HG03520 (cell line): Measurements from ENCODE around the gene TMPRSS15.
"Not testable (repeated sequence)": the region's sequence is repeated elsewhere in the genome, so short reads cannot be mapped to it uniquely, and the experiment has no call there.

ENCODE experiments used
- ATAC-seq: cut with Tn5 transposase; IDR thresholded peaks from one replicate; pipeline ENCODE4 v1.9.1; 2021; ENCODE audit warnings: mild to moderate bottlenecking, moderate library complexity; ENCODE audit not compliant: unreplicated experiment

The TMPRSS15 gene

DNA sequence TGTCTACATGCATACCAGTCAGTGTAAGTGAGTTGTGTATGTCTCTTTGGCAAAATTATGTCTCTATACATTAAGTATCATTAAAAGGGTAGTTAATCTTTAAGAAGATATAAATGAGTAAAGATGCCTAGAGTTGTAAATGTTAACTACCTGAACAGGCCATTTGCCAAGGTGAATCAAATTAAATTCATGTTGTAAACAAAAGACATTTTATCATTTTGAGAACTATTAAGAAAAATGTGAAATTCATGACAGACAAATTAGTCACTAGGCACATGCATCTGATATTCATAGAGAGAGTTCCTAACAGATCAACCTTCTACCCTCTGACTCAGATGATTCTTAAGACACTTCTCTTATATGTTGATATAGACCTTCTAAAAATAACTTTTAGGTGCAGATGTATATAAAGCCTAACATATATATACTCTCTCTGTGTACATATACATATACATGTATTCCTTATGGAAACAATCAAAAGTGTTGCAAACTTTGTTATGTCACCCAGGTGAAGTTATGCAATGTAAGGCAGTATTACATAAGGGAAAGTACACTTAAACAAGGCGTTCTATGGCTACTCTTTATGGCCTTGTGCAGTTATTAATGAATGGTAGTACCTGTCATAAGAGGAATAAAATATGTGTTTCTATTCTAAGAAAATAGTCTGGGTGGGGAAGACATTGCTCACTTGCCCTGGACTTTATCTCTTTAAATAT, at the start of gene TMPRSS15:
TSS of gene TMPRSS15 (minus strand) at position 51 of the 716 bp plus-strand sequence. CDS start 163 bp downstream, outside the sequence.
- ATAC-seq: no peak

DNA sequence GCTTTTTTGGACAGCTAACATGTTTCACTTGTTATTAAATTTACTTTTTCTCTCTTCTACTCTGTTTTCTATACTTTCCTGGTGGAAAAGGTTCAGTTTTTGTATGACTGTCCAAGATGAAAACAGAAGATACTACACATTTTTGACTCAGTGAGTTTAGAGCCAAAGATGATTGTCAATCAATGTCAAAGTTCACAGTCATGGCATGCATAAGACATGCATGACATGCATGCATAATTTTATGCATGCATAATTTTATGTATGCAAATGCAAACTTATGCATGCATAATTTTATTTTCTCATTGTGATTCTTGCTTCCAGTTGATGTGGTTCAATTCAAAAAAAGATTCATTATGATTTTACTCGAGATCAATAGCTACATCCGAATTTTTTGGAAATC, 48.1 kb upstream of the TMPRSS15 start:
- ATAC-seq: no peak

DNA sequence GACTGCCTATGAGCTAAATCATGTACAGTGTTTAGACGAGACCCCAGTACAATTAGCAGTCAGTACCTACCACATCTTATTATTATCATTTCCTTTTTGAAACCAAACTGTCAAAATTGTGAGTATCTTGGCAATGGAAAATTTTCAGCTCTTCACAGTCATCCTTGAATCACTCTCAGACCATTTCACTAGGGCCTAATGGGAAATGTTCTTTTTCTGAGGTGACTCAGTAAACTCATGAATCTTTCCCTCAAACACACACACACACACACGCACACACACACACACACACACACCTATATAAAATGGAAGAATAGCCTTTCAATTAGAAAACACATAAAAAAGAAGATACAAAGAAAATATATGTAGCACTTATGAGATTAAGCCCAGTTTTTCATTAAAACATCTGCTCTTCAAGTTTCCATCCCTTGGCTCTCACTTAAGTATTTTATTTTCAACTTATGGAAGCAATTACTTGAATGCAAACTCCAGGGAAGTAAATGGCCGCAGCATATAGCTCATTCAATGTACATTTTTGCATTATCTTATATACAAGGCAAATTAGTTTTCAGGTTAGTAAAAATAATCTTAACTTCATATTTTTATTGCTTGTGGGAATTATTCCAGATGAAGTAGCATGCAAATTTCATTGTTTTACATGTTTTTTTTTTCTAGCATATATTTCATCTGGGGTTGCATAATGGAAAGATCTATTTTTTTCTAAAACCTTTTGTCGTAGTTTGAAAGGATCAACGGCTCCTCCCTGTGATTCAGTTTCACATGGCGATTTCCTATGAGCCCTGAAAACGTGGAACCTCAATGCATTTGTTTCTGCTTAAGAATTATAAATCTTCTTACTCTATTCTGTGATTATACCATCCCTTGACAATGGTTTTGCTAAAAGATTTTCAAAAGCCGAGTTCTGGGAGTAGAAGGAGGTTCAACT, 46.3 kb upstream of the TMPRSS15 start:
- ATAC-seq: no peak

DNA sequence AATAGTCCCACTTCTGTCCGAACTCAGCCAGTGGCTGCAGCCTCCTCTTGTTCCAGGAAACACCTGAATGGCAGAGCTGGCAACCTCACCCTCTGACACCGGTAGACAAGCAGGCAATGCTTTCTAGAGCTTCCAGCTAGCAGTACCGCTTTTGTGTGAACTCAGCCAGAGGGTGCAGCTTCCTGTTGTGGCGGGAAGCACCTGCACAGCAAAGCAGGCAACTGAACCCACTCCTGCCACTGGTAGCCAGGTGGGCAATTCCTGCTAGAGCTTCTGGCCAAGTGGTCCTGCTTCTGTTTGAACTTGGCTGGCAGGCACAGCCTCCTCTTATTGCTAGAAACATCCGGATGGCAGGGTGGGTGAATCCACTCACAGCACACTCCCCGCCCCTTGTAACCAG, 40.1 kb upstream of the TMPRSS15 start:
- ATAC-seq: no peak

DNA sequence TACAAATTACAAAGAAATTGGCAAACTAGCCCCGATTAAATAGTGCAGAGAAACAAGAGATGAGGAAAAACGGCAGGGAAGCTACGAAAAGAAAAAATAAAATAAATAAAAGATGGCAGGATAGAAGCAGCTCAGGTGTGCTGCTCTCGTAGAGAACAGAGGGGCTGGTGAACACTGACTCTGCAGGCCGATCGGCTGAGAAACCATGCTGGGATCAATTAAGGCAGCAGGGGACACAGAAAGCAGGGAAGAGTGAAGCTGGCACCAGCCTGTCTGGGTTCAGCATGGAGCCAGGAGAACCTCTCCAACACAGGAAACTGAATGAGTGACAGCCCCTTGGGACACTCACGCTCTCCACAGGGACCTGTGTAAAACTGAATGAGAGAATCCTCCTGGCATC, 39.5 kb upstream of the TMPRSS15 start:
- no peak for ATAC-seq

DNA sequence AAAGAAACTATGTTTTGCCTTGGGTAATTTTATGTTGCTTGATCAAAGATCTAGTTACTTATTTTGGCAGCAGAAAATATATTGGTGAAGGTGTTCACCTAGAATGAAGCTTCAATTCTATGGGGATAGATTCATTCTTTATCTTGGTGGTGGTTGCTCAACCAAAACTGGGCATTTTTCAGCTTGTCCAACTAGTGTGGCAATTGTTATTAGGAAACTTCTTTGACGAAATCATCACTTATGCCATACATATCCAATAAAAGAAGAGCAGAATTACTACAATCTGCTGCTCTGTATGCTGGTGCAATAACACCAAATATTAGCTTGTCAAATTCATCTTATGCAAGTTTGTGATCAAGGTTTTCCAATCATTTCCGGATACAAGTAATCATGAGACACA, 26.8 kb upstream of the TMPRSS15 start:
- ATAC-seq: no peak

DNA sequence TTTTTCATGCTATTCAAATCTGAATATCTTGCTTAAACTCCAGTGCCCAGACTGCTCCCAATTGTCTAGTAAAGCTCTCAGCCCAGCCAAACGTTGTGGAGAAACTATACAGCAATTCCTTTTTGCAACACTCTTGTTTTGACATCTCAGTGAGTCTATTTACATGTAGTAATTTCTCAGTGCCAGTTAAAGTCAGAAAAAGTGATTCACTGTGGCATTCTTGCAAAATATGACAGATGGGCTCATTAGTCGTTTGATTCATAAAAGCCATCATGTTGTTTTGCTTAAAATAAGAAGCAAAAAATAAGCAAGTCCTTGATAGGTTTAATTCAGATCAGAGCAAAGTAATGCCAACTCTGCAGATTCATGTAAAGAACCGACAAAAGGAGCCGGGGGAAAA, 20.7 kb upstream of the TMPRSS15 start:
- ATAC-seq: no peak

DNA sequence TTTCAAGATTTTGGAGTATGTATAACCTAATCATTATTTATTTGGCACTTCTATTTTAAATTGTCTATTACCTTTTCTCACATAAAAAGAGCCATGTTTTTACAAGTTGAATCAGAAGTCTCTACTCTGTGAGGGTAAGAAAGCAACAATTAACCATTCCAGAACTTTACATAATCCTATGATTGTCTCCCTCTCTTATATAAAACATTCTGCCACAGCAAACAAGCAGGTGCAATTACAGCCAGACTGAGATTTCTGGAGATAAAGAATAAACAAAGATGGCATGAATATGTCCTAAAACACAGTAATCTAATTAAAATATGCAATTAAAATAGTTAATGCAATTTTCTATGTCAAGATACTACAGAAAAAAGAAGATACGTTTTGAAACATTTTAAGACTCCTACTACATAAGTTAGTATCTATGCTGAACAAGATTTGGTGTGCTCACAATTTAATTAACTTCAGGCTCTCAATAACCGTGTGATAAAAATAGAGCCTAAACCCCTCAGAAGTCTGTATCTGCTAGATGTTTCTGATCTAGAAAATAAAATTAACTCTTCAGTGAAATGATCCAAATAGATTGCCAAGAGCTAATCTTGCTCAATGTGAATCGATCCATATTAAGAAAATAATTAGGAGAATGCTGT, 13.7 kb upstream of the TMPRSS15 start:
- no peak for ATAC-seq

DNA sequence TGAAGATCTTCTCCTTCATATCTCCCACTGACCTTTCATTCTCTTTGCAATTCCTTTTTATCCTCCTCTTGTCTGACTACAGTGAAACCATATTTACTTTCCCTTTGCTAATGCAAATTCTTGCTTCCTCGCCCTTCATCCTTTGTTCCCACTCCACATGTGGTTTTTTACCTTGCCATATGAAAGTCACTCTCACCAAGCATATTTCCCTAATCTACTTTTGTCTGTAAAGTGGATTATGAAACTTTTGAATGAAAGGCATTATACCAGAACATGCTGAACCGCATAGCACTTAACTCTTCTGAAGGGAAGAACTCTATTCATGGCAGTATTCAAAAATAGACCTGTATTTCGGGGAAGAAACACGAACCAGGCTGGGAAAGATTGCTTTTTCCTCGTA, 8.0 kb upstream of the TMPRSS15 start:
- ATAC-seq: no peak

DNA sequence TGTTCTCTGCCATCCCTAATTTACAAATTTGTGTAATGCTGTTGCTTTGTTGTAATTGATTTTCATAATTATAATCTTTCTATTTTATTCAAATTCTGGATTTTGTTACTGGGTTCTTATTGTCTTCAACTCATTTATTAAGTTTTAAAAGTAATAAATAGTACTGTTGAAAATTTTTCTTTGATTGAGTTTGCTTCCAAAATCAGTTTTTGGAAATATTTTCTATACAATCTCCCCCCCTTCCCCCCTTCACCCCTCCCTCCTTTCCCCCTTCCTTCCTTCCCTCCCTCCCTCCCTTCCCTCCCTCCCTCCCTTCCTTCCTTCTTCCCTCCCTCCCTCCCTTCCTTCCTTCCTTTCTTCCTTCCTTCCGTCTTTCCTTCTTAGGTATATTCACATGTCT, 6.0 kb upstream of the TMPRSS15 start:
- ATAC-seq: no peak

DNA sequence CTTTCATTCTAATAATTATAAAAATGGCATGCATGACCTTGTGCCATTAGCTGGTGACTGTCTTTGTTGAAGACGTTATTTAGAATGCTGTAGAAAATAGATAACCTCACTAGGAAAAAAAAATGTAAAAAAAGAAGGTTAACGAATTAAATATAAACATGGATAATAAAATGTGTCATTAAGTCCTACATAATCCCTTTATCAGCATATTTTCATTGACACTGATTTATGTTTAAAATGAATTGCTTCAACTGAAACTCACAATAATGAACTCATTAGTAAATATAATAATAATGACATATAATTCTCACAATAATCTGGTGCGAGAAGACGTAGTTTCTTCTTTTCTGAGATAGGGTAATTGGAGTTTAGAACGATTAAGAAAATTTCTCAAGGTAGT, 4.7 kb downstream of the TMPRSS15 start:
- no peak for ATAC-seq

DNA sequence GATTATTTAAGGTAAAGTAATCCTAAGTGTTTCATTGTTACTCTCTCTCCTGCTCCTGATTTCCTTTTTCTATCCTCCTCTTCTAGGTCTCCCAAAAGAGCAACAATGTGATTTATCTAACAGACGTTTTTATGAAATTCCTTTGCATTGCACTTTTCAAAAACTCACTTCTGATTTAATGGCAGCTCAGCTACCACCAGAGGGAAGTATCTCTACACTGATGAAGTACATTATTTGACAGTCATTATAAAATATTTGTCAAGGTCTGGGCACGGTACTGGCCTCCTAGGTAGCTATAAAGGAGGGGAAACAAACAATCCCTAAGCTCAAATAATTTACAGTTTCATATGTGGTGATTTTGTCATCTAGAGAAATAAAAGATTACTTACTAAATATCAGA, 15.6 kb downstream of the TMPRSS15 start:
- ATAC-seq: no peak

DNA sequence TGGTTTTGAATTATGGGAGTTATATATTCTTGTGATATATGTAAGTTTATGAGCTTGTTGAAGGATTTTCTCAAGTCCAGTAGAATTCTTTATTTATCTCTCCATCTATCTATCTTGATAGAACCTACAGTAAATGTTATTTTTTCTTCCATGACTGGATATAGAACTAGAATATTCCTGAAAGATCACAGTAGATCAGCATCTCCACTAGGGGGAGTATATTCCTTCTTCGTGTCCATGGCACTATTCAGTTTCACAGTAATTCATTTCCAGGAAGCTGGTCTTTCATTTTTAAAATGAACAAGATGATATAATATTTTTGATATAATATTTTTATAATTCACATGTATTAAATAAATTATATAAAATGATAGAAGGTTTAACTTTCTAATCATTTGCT, 18.8 kb downstream of the TMPRSS15 start:
- ATAC-seq: no peak

DNA sequence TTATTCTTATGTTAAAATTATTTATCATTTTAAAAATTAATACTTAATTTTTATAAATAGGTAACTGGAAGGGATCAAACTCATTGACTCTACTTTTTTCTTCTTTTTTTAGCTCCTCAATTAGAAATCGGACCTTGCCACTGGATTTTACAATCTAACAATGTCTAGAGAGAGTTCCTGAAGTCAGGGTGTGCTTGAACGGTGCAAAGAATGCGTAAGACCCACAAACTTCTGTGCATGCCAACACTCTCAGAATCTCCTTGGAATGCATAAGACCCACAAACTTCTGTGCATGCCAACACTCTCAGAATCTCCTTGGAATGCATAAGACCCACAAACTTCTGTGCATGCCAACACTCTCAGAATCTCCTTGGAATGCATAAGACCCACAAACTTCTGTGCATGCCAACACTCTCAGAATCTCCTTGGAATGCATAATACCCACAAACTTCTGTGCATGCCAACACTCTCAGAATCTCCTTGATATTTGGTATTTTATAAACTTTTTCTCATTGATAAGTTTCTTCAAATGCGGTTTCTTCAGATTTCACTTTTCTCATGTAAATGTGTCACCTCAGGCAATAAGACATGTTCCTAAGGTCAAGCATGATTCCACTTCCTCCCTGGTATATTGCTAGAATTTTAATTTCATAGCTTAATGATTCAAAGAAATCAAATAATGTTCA, 20.5 kb downstream of the TMPRSS15 start:
- not testable (repeated sequence) for ATAC-seq

DNA sequence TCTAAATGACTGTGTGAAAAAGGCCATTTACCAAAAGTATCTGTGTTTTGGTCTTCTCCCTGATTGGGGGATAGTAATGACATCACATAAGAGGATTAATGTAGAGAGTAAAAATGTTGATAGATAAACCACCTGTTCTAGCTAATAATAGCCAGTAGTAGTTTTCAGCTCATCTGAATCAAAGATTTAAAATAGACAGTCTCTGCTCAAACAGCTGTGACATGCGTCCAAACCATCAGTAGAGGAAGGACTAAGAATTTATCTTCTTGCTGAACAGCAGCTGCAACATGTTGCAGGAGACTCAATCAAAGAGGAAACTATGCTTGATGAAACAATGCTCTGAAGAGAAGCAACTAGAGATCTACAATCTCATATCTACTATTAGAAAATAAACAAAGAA, 21.4 kb downstream of the TMPRSS15 start:
- ATAC-seq: no peak

DNA sequence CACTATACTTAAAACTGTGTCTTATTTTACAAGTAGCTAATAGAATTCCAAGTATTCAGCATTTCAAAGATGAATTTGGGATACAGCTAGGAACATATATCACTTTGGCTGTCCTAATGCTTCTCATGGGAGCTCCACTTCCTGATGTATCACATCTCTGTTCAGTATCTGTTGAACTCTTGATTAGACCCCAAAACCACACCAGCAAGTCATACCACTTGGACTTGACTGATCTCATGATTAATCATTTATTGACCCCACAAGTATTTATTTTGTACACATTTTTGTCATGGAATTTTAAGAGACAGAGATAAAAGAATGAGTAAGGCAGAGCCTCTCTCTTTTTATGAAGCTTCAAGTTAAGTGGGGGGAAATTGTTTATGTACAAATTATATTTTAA, 30.0 kb downstream of the TMPRSS15 start:
- no peak for ATAC-seq

DNA sequence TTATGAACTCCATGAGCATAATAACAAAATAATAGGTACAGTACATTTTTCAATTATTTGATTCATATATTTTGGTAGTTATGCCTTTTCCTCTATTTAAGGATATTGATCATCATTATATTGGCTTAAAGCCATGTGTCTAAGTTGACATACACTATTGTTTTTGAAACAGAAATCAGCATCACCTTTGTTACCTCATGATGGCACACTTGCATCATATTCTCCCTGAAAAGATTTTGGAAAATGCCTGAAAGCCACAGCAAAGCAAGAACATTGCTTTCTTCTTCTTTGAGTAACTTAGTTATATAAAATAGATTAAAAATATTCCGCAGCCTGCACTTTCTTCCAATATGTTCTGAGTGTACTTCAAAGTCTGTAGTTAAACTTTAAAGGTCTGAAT, 33.3 kb downstream of the TMPRSS15 start:
- no peak for ATAC-seq

DNA sequence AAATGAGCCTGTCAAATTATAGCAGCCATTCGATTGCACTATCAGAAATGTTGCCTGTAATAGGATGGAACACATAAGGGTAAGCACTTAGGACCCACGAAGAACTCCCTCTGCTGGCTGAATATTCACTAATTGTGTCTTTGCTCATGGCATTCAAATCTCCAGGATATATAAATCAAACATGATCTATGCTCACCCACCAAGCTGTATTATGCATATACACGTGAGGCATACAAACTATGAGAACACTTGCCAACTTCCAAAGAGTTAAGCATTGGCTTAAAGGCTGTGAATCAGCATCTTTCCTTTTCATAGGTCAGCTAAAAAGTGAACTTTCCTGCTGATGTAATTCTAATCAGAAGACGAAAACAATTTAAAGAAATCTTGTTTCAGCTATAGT, 34.5 kb downstream of the TMPRSS15 start:
- ATAC-seq: no peak

DNA sequence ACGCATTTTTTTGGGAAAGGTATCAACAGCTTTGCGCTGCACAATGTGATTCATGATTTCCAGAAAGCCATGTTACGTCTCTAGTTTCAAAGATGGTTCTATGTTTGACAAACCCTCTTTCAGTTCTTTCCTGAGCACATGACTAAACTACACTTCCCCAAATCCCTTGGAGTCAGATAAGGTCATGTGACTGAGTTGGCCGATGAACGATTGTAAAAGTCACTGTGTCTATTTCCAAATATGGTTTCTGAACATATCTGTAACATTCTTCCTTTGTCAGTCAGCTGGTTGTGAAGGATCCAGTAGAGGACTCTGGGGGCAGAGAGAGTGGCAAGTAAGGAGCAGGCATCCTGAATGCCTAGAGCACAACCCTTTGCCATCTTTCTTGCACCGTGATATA, 35.4 kb downstream of the TMPRSS15 start:
- ATAC-seq: no peak

DNA sequence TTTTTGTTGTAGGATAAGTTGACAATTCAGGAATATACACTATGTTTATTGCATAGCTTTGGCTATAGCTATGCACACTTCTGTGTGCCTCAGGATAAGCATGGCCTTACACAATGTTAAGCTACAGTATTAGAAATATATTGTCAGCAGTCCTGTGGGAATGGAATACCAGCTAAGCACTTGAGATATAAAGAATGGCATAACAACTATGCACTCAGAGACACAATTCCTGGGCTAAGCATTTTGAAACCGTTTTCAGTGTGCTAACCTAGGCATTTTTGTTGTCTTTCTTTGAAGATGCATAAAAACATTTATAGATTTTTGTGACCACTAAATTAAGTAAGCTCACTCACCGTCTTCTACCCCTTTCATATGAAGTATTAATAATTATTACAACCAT, 46.8 kb downstream of the TMPRSS15 start:
- no peak for ATAC-seq

DNA sequence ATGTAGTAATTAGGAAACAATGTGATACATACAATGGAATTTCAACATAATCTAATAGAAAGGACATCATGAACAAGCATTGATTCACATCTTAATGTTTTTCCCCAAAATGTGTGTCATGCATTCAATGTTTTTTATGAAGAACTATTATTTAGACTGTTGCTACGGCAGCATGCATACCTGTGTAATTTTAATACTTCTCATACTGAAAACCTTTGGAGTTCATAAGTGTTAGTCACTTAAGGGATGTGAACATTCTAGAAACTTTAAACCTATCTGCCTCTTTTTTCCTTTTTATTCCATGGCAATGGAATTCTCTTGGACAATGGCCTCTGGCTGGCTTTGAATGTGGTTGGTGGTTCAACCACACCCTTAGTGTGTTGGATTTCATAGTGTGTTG, 48.6 kb downstream of the TMPRSS15 start:
- no peak for ATAC-seq
